NCI-H1694 treated with DMSO at 0.1 percent for 48 hours (cell line): ENCODE data around the gene CPPED1.

Experiments
- DNase-seq: peaks from one replicate; lab custom pipeline; 2025; lab: John Stamatoyannopoulos, UW

CPPED1 gene

DNA sequence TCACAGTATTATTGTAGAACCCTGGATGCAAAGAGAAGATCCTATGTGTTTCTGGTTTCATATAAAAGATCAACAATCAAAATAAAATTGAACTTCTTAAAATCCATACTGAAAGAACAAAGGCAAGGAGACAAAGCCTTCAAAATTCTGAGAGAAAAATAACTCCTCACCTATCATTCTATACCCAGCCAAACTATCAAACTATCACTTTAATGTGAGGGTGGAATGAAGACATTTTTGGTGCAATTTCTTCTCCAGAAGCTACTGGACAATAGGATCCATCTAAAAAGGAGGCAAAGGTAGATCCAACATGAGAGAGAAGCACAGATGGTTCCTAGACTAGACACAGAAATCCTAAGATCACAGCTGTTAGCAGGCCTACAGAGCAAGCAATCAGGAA, 71.1 kb downstream of the CPPED1 start:
- no peak for DNase-seq

- no peak for DNase-seq
Observed at GRCh38 chr16:12729448-12729847, 74.2 kb downstream of the CPPED1 start.

DNA sequence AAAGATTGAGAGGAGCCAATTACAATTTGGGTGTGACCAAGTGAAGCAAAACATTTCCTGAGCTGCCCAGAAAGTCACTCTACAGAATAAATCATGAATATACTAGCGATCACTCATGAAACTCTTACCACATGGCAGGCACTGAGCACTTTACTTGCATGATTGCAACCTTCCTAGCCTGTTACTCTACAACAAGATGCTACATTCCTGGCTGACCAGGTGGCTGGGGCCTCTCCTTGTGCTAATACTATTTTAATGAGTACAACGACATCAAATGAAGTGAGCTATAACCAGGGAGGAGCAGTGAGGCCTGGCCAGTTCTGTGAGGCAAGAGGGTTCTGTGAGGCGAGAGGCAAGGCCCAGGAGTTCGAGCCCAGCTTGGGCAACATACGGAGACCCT, 75.2 kb downstream of the CPPED1 start:
- no peak for DNase-seq

GRCh38 chr16:12724226-12724625, 79.5 kb downstream of the CPPED1 start:
- no peak for DNase-seq

GRCh38 chr16:12723681-12724080, 80.0 kb downstream of the CPPED1 start:
- DNase-seq: no peak

GRCh38 chr16:12721841-12722421, 81.8 kb downstream of the CPPED1 start:
- no peak for DNase-seq

DNA sequence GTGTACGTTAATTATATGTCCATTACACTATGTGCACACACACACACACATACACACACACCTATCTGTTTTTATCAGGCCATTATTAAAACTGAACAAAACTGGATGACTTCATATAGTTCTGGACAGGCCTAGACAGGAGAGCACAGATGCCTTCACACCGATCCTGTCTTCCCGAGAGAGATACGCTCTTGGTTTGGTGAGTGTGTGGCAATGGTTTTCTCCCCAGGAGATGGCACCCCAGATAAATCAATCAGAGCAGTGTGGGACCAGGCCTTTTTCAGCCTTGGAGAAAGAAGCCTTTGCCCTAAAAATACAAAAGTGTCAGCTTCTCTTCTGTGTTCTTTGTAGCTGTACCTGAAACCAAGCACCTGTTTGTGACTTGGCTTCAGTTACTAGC, 83.7 kb downstream of the CPPED1 start:
- DNase-seq: no peak

- no peak for DNase-seq
Observed at GRCh38 chr16:12716658-12717057, 87.0 kb downstream of the CPPED1 start.

- no peak for DNase-seq
Observed at GRCh38 chr16:12709807-12710206, 93.9 kb downstream of the CPPED1 start.

DNA sequence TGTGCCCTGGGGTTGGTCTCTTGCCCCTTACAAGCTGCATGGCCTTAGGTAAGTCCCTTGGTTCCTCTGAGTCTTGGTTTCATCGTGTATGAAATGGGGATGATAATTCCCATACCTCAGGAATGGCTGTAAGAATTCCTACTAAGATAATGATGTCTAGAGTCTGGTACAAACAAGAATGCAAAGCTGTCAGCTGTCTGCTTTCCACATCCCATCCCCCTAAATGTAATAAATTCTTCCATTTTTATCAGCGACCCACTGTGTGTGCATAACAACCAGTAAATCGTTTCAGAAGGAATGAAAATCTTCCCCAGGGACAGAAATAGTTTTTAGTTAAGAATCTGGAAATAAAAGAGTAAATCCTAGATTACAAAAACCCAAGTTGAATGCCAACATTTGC, 95.4 kb downstream of the CPPED1 start:
- no peak for DNase-seq

GRCh38 chr16:12706628-12707027, 97.1 kb downstream of the CPPED1 start:
- no peak for DNase-seq

DNA sequence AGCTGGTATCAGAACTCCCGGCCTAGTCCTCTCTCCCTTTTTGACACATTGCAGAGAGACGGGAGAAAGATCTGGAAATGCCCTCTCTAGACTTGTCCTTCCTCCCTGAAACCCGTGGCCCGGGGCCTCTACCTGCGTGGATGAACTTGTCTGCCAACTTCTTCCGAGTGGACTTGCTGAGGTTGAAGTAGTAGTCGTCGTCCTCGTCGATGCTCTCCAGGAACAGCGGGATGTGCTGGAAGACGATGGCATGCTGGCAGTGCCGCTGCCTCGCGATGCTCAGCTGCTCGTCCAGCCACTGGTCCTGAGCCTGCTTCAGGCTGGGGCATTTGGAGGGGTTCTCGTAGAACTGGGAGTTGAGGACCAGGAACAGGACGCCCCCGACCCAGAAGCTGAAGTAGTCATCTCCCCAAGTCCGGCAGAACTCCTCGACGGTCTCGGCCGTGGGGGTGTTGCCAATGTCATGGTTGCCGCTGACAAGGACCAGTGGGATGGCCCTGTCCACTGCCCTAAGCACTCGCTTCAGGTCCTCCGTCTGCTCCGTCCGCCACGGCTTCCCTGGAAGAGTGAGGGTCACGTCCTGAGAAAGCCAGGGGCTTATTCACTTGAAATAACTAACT, 99.1 kb downstream of the CPPED1 start:
- no peak for DNase-seq

- no peak for DNase-seq
Observed at GRCh38 chr16:12703935-12704334, 99.8 kb downstream of the CPPED1 start.

- no peak for DNase-seq
Observed at GRCh38 chr16:12700161-12700560, 103.5 kb downstream of the CPPED1 start.

DNA sequence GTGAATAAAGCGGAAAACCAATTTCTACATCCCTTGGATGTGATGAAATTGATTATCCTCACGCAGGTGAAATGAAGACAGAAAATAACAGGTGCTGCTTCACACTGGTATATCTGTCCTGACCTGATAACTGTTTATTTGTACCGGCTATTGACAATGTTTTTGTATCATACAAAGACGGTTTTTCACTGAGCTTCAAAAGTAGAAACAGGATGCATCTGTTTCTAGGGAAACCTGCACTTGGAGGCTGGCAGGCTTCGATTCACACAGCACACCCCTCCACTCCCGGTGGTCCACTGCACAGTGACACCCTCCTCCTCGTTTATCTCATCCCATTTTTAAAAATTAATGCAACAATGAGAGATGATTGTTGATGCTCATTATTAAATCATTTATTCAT, 104.5 kb downstream of the CPPED1 start:
- no peak for DNase-seq

DNA sequence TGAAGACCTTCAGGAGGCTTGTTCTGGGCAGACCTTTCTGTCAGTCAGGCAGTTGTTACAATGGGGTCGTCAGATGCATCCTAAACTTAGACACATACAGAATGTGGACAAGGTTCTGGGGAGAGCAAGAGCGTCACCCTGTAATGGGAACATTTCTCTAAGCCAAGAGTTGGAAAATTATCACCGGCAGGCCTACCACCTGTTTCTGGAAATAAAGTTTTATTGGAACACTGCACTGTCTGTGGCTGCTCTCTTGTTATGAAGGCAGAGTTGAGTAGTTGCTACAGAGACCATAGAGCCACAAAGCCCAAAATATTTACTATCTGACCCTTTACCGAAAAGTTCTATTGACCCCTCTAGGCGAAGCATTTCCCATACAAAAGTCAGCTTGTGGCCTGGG, 106.2 kb downstream of the CPPED1 start:
- no peak for DNase-seq

- DNase-seq: no peak
Observed at GRCh38 chr16:12695454-12695853, 108.2 kb downstream of the CPPED1 start.

DNA sequence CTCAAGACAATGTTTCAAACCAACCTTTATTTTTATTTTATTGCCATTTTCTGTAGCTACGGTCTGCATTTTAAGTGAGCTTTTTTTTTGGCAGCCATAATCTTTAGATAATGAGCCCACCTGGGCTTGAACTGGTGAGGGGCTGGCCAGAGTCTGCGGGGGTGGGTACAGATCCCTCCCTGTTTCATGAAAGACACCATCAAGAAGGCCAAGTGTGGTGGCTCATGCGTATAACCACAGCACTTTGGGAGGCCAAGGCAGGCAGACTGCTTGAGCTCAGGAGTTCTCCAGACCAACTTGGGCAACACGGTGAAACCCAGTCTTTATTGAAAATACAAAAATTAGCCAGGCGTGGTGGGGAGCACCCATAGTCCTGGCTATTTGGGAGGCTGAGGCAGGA, 113.7 kb downstream of the CPPED1 start:
- no peak for DNase-seq

DNA sequence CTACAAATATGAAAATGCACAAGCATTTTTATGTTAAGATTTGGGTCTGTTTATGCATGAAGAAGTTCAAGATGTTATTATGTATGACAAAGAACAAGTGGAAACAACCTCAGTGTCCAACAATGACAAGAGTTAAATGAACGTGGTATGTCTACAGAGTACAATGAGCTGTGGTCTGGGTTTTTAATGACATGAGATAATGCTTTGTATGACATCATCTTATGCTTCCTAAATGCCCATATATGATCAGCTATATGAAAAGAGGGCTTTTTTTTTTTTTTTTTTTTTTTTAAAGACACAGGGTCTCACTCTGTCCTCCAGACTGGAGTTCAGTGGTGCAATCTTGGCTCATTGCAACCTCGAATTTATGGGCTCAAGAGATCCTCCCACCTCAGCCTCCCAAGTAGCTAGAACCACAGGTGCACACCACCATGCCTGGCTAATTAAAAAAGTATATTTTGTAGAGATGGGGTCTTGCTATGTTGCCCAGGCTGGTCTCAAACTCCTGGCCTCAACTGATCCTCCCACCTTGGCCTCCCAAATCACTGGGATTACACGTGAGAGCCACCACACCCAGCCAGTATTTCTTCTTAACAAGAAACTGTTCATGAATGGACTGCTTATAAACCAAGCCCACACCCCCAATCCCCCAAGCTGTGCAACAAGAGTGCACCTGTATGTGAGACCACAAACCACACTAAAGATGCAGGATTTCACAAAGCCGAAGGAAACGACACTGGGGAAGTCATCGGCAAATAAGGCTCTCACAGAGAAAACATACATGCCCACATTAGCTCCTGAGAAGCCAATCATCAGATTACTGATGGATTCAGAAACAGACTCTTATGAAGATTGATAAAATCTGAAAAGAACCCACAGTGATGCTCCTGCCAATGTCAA, 114.5 kb downstream of the CPPED1 start:
- DNase-seq: no peak

GRCh38 chr16:12685806-12686205, 117.9 kb downstream of the CPPED1 start:
- no peak for DNase-seq

DNA sequence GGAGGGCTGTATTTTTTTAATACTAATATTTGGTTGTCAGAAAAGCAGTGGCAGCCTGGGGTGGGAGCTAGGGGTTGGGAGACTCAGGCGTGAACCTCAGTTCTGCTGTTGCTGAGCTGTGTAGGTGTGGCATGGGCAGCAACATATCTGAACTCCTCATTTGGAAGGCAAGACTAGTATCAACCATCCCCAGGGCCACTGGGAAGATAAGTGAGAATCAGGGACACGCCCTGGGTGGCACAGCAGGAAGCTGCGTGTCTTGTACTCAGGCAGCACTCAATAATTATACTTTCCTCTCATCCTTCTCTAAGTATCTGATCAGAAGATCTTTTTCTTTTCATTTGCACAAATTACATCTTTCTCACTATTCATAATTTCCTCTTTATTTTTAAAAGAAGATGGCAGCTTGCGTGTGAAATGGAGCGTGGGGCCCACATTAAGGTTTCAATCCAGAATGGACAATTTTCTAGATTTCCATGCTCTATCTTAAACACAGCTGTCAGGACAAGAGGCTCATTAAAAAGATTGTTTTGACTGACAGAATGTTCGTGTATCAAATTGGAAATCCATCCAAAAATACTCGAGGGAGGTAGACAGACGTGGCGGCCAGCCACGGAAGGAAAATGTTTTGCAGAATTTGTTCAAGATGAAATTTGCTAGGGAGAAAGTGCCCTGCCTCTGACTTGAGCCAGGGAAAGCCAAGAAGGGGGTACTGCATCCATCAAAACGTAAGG, 121.1 kb downstream of the CPPED1 start:
- DNase-seq: no peak

DNA sequence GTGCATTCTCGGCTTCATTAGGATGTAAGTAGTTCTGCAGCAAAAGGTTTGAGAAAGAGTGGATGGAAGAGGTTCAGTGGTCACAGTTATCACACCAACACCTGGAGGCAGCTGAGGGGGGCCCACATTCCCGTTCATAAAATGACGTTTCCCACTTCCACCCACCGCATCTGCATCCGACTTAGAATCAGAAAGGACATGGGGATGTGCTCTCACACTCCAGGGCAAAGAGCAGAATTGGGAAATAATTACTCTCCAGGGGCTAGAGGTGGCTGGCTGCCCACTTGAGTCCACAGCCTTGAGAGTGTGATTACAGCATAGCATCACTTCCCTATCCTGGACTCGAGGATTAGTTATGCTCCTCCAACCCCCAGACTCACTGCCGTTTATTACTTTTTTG, 122.0 kb downstream of the CPPED1 start:
- no peak for DNase-seq

DNA sequence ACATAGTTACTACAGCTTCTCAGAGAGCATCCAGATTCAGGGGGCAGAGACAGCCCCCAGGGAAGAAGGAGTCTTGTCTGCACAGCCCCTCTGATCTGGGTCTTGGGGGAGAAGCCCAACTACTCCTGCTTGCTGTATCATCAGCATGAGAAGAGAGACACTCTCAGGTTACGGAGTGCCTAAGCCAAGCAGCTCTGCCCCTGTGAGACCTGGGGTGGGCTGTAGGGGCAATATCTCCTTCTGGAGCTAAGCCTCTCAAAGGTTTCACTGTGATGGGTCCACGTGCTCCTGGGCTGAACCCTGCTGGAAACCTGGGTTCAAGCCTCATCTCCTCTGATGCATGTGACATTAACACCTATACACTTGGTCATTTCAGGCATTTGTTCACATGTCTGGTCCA, 123.2 kb downstream of the CPPED1 start:
- DNase-seq: no peak
